Neural cell (in vitro differentiated cells): ENCODE measurements around the gene PLXDC2.

Experiments
- EP300 ChIP-seq: fragments of 450-650 bp; conservative IDR thresholded peaks from 2 replicates; pipeline ENCODE4 v1.6.1; 2014; ENCODE audit warnings: antibody characterized with exemption, mild to moderate bottlenecking, moderate library complexity; ENCODE audit not compliant: poor library complexity, severe bottlenecking
- EZH2 ChIP-seq: fragments of 200-600, 300-800 bp; shearing (Covaris generic), sonication (generic); IDR thresholded peaks from 2 replicates; pipeline ENCODE4 v1.6.1; 2014; ENCODE audit warnings: antibody characterized with exemption, low read length, borderline replicate concordance, mild to moderate bottlenecking; ENCODE audit not compliant: insufficient read depth, poor library complexity, severe bottlenecking
- POLR2AphosphoS5 ChIP-seq: IDR thresholded peaks from 2 replicates; pipeline ENCODE4 v1.6.1; 2012
- SMC3 ChIP-seq: fragments of 450-650 bp; conservative IDR thresholded peaks from 2 replicates; pipeline ENCODE4 v1.6.1; 2014; ENCODE audit warnings: antibody characterized with exemption, mild to moderate bottlenecking, moderate library complexity; ENCODE audit not compliant: poor library complexity
- TAF1 ChIP-seq: IDR thresholded peaks from 2 replicates; pipeline ENCODE4 v1.6.1; 2012; ENCODE audit warnings: low read depth
- TF ChIP-seq, protein P1 (sequence below): fragments of 450-650 bp; IDR thresholded peaks from 2 replicates; pipeline ENCODE4 v1.5.1; 2014; ENCODE audit warnings: antibody characterized with exemption, mild to moderate bottlenecking, moderate library complexity; ENCODE audit not compliant: poor library complexity, severe bottlenecking

DNA sequence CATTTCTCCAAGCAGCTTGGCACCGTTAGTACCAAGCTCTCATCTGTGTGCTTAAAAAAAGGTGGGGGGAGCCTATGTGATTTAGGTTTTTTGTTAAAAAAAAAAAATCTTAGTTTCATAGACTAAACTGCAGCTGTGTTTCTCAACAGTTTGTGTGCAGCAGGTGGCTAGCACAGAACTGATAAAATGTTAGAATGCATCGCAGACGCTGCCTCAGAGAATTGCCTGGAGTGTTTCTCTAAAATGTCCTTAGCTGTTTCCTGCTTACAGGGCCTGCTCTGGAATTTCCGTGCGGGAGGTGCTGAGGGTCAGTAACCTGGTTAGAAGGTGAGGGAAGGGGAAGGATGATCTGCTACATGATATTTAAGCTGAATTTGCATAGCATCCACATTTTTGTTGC lies 268.9 kb downstream of the PLXDC2 start:
- TF ChIP-seq, protein P1, sequence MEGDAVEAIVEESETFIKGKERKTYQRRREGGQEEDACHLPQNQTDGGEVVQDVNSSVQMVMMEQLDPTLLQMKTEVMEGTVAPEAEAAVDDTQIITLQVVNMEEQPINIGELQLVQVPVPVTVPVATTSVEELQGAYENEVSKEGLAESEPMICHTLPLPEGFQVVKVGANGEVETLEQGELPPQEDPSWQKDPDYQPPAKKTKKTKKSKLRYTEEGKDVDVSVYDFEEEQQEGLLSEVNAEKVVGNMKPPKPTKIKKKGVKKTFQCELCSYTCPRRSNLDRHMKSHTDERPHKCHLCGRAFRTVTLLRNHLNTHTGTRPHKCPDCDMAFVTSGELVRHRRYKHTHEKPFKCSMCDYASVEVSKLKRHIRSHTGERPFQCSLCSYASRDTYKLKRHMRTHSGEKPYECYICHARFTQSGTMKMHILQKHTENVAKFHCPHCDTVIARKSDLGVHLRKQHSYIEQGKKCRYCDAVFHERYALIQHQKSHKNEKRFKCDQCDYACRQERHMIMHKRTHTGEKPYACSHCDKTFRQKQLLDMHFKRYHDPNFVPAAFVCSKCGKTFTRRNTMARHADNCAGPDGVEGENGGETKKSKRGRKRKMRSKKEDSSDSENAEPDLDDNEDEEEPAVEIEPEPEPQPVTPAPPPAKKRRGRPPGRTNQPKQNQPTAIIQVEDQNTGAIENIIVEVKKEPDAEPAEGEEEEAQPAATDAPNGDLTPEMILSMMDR, result no peak
- TF ChIP-seq POLR2AphosphoS5 (no peak), SMC3 (no peak), EP300 (no peak), TAF1 (no peak), EZH2 (no peak)
